KMS-11 (cell line): ENCODE data around the gene OSBPL9.

Experiments used
- H2AFZ ChIP-seq: fragments of 200-600 bp; sonication (generic); 2 replicates; pipeline ENCODE4 v1.6.1; 2016; ENCODE audit warnings: antibody characterized with exemption, mixed run types, low read depth
- H3K27ac ChIP-seq: fragments of 200-600 bp; sonication (generic); 2 replicates; pipeline ENCODE4 v1.6.1; 2016; ENCODE audit warnings: mild to moderate bottlenecking, mixed run types
- H3K27me3 ChIP-seq: fragments of 200-600 bp; sonication (generic); 2 replicates; pipeline ENCODE4 v1.6.1; 2017; ENCODE audit warnings: mild to moderate bottlenecking, low read depth, mixed run types, moderate library complexity; ENCODE audit not compliant: insufficient read depth
- H3K36me3 ChIP-seq: fragments of 200-600 bp; sonication (generic); 2 replicates; pipeline ENCODE4 v1.6.1; 2017; ENCODE audit warnings: mild to moderate bottlenecking, mixed run types; ENCODE audit not compliant: insufficient read depth
- H3K4me1 ChIP-seq: fragments of 200-600 bp; sonication (generic); 2 replicates; pipeline ENCODE4 v1.6.1; 2016; ENCODE audit warnings: mild to moderate bottlenecking, low read depth, mixed run types; ENCODE audit not compliant: poor library complexity, severe bottlenecking
- H3K4me2 ChIP-seq: fragments of 200-600 bp; sonication (generic); 2 replicates; pipeline ENCODE4 v1.7.0; 2016; ENCODE audit warnings: mild to moderate bottlenecking, mixed run types
- H3K4me3 ChIP-seq: fragments of 200-600 bp; sonication (generic); IDR thresholded peaks from 2 replicates; pipeline ENCODE4 v1.6.1; 2017; ENCODE audit warnings: low read depth, low read length, mixed read lengths; ENCODE audit not compliant: insufficient read depth
- H3K79me2 ChIP-seq: fragments of 200-600 bp; sonication (generic); 2 replicates; pipeline ENCODE4 v1.6.1; 2016; ENCODE audit warnings: low read depth, mixed run types; ENCODE audit not compliant: insufficient read depth
- H3K9ac ChIP-seq: fragments of 200-600 bp; sonication (generic); 2 replicates; pipeline ENCODE4 v1.6.1; 2016; ENCODE audit warnings: mild to moderate bottlenecking, mixed run types
- H4K20me1 ChIP-seq: fragments of 200-600 bp; sonication (generic); 2 replicates; pipeline ENCODE4 v1.6.1; 2016; ENCODE audit warnings: mild to moderate bottlenecking, mixed run types; ENCODE audit not compliant: insufficient read depth
- CTCF ChIP-seq: fragments of 200-600 bp; sonication (generic); conservative IDR thresholded peaks from 2 replicates; pipeline ENCODE4 v1.6.1; 2017; ENCODE audit warnings: low read depth, mild to moderate bottlenecking, antibody characterized with exemption, low read length, moderate library complexity, mixed read lengths

The OSBPL9 gene

GRCh38 chr1:51753969-51754368, 137.1 kb downstream of the OSBPL9 start:
- no peaks in the 10 kb centered on the region for H3K36me3 ChIP-seq
- no peak overlapping the region for H2AFZ ChIP-seq
- no peak overlapping the region for H3K4me2 ChIP-seq
- no peak for TF ChIP-seq CTCF
- H3K9ac ChIP-seq: no peak overlapping the region
- no peak overlapping the region for H3K27ac ChIP-seq
- no peaks in the 10 kb centered on the region for H4K20me1 ChIP-seq
- H3K4me3 ChIP-seq: no peak overlapping the region
- peaks cover 9% of the 10 kb centered on the region for H3K4me1 ChIP-seq
- no peaks in the 10 kb centered on the region for H3K79me2 ChIP-seq
- H3K27me3 ChIP-seq: no peaks in the 10 kb centered on the region

GRCh38 chr1:51754666-51755065, 137.8 kb downstream of the OSBPL9 start:
- Histone ChIP-seq H3K36me3 (no peaks in the 10 kb centered on the region), H3K79me2 (no peaks in the 10 kb centered on the region), H2AFZ (no peak overlapping the region), H3K4me1 (peaks cover 9% of the 10 kb centered on the region), H4K20me1 (no peaks in the 10 kb centered on the region), H3K27ac (no peak overlapping the region), H3K4me2 (no peak overlapping the region), H3K4me3 (no peak overlapping the region), H3K27me3 (no peaks in the 10 kb centered on the region), H3K9ac (no peak overlapping the region)
- TF ChIP-seq CTCF: no peak

- H2AFZ ChIP-seq: no peak overlapping the region
- H3K4me2 ChIP-seq: no peak overlapping the region
- H3K79me2 ChIP-seq: no peaks in the 10 kb centered on the region
- H3K36me3 ChIP-seq: no peaks in the 10 kb centered on the region
- no peaks in the 10 kb centered on the region for H4K20me1 ChIP-seq
- H3K27ac ChIP-seq: no peak overlapping the region
- no peak for TF ChIP-seq CTCF
- no peak overlapping the region for H3K9ac ChIP-seq
- H3K4me1 ChIP-seq: peaks cover 9% of the 10 kb centered on the region
- H3K27me3 ChIP-seq: no peaks in the 10 kb centered on the region
- no peak overlapping the region for H3K4me3 ChIP-seq
These were observed 138.5 kb downstream of the OSBPL9 start for GRCh38 chr1:51755437-51755836.

- H2AFZ ChIP-seq: no peak overlapping the region
- TF ChIP-seq CTCF: no peak
- no peak overlapping the region for H3K9ac ChIP-seq
- no peaks in the 10 kb centered on the region for H3K27me3 ChIP-seq
- no peak overlapping the region for H3K4me2 ChIP-seq
- no peak overlapping the region for H3K27ac ChIP-seq
- H3K79me2 ChIP-seq: no peaks in the 10 kb centered on the region
- no peaks in the 10 kb centered on the region for H3K36me3 ChIP-seq
- no peaks in the 10 kb centered on the region for H4K20me1 ChIP-seq
- H3K4me1 ChIP-seq: peaks cover 9% of the 10 kb centered on the region
- H3K4me3 ChIP-seq: no peak overlapping the region
These were observed 139.4 kb downstream of the OSBPL9 start for GRCh38 chr1:51756290-51756689.
